ENCODE data around the gene CLDN8. TPM values are rescaled to one million over a fixed set of nuclear protein-coding genes. Genes with fewer than 3 reads are reported as not detected.

The CLDN8 gene
- total RNA-seq, 2 experiments from 2014 or later: not detected

GRCh38 chr21:30240661-30241060 is 24.8 kb upstream of the CLDN8 start:
- ChIA-PET CTCF (no interaction called here), POLR2A (no interaction called here)
- no peaks in the 10 kb centered on the region for H3K4me1 ChIP-seq (ENCODE audit: insufficient read depth, low read length)
- no peak for ATAC-seq (ENCODE audit: poor library complexity)
- H3K36me3 ChIP-seq (ENCODE audit: insufficient read depth, low read length): no peaks in the 10 kb centered on the region
- DNase-seq: no peak
- H3K9me3 ChIP-seq (ENCODE audit: control insufficient read depth in 1 of 2, insufficient read depth in 1 of 2, low read length in 2 of 2): peaks cover 0 to 3% of the 10 kb centered on the region in 2 experiments
- Mint-ChIP-seq H3K4me3 (no peak overlapping the region), H3K27me3 (peaks cover 6% of the 10 kb centered on the region), H3K27ac (no peak overlapping the region), H3K4me1 (ENCODE audit: low read depth) (no peaks in the 10 kb centered on the region), H3K36me3 (ENCODE audit: low read depth) (no peaks in the 10 kb centered on the region), H3K9me3 (no peaks in the 10 kb centered on the region)
- no peak for TF ChIP-seq CTCF (IDR thresholded peaks at IDR 0.05)
- no peak overlapping the region for H3K4me3 ChIP-seq (ENCODE audit: low read length)
- intact Hi-C loops (cut with DNase I, micrococcal nuclease): no loop called here
- no peaks in the 10 kb centered on the region for H3K27me3 ChIP-seq (ENCODE audit: control insufficient read depth in 1 of 2, insufficient read depth in 2 of 2, low read length in 2 of 2)
- H3K27ac ChIP-seq (ENCODE audit: low read depth in 1 of 2, low read length in 2 of 2): no peak overlapping the region

- H3K27ac Mint-ChIP-seq: no peak overlapping the region
- H3K4me3 ChIP-seq (ENCODE audit: low read length): no peak overlapping the region
- DNase-seq (no peak), ATAC-seq (ENCODE audit: poor library complexity) (no peak)
- intact Hi-C loops (cut with DNase I, micrococcal nuclease): no loop called here
- H3K27ac ChIP-seq (ENCODE audit: low read depth in 1 of 2, low read length in 2 of 2): no peak overlapping the region
- H3K4me1 Mint-ChIP-seq (ENCODE audit: low read depth): no peaks in the 10 kb centered on the region
- no peaks in the 10 kb centered on the region for H3K9me3 Mint-ChIP-seq
- H3K27me3 Mint-ChIP-seq: peaks cover 6% of the 10 kb centered on the region
- TF ChIP-seq CTCF (IDR thresholded peaks at IDR 0.05): no peak
- CTCF ChIA-PET: no interaction called here
- H3K27me3 ChIP-seq (ENCODE audit: control insufficient read depth in 1 of 2, insufficient read depth in 2 of 2, low read length in 2 of 2): no peaks in the 10 kb centered on the region
- POLR2A ChIA-PET: no interaction called here
- no peaks in the 10 kb centered on the region for H3K4me1 ChIP-seq (ENCODE audit: insufficient read depth, low read length)
- H3K36me3 ChIP-seq (ENCODE audit: insufficient read depth, low read length): no peaks in the 10 kb centered on the region
- no peaks in the 10 kb centered on the region for H3K9me3 ChIP-seq (ENCODE audit: control insufficient read depth in 1 of 2, insufficient read depth in 1 of 2, low read length in 2 of 2)
- H3K4me3 Mint-ChIP-seq: no peak overlapping the region
- H3K36me3 Mint-ChIP-seq (ENCODE audit: low read depth): no peaks in the 10 kb centered on the region
Observed at GRCh38 chr21:30238168-30238567, 22.3 kb upstream of the CLDN8 start.

GRCh38 chr21:30234643-30235042 is 18.7 kb upstream of the CLDN8 start:
- Histone ChIP-seq H3K27me3 (ENCODE audit: control insufficient read depth in 1 of 2, insufficient read depth in 2 of 2, low read length in 2 of 2) (no peaks in the 10 kb centered on the region), H3K4me3 (ENCODE audit: low read length) (no peak overlapping the region), H3K4me1 (ENCODE audit: insufficient read depth, low read length) (no peaks in the 10 kb centered on the region), H3K27ac (ENCODE audit: low read depth in 1 of 2, low read length in 2 of 2) (no peak overlapping the region), H3K9me3 (ENCODE audit: control insufficient read depth in 1 of 2, insufficient read depth in 1 of 2, low read length in 2 of 2) (no peaks in the 10 kb centered on the region), H3K36me3 (ENCODE audit: insufficient read depth, low read length) (no peaks in the 10 kb centered on the region)
- Mint-ChIP-seq H3K27ac (no peak overlapping the region), H3K9me3 (no peaks in the 10 kb centered on the region), H3K4me3 (no peak overlapping the region), H3K4me1 (ENCODE audit: low read depth) (no peaks in the 10 kb centered on the region), H3K36me3 (ENCODE audit: low read depth) (no peaks in the 10 kb centered on the region), H3K27me3 (no peaks in the 10 kb centered on the region)
- ATAC-seq (ENCODE audit: poor library complexity): no peak
- intact Hi-C loops (cut with DNase I, micrococcal nuclease): no loop called here
- no peak for TF ChIP-seq CTCF (IDR thresholded peaks at IDR 0.05)
- POLR2A ChIA-PET: no interaction called here
- CTCF ChIA-PET: interaction anchor here (0.7 kb wide), 1 partner anchor 78 kb away, joined by 4 read pairs; no protein-coding TSS in a partner anchor
- DNase-seq: no peak
